ENCODE data around the gene MRPL38. TPM values are rescaled to one million over a fixed set of nuclear protein-coding genes. Genes with fewer than 3 reads are reported as not detected.

Gene MRPL38
- total RNA-seq, 1 experiment from 2014 or later: 146 TPM

DNA sequence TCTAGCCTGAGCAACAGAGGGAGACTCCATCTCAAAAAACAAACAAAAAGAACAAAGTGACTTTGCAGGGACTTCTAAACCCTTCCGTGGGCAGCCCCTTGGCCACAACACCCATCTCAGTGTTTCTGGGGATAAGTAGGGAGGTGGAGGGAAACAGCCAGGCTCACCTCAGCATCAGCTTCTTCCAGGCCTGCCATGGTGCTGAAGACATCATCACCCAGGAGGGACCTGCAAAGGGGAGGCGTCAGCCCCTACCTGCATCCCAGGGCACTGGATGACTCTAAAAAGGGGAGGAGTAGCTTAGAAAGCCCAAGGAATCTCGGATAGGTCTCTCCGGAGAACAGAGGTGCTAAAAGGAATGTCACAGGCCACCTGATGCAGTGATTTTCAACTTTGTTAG lies 26.4 kb upstream of the MRPL38 start:
- Mint-ChIP-seq H3K4me1 (no peaks in the 10 kb centered on the region), H3K4me3 (no peak overlapping the region), H3K36me3 (no peaks in the 10 kb centered on the region; the same call in 1 of the 2 replicates), H3K27me3 (ENCODE audit: low read depth) (no peaks in the 10 kb centered on the region), H3K9me3 (no peaks in the 10 kb centered on the region), H3K27ac (peak overlapping the region; percentile 57; the same call in 1 of the 2 replicates)
- DNase-seq (ENCODE audit: low spot score): no peak
- TF ChIP-seq ESRRA (CRISPR knock-in tag; IDR thresholded peaks at IDR 0.05; ENCODE audit: borderline replicate concordance) (no peak), NR2C2 (CRISPR knock-in tag; IDR thresholded peaks at IDR 0.05) (no peak), SMAD4 (CRISPR knock-in tag; IDR thresholded peaks at IDR 0.05) (no peak), ZNF263 (CRISPR knock-in tag; IDR thresholded peaks at IDR 0.05; ENCODE audit: low read depth) (no peak), GABPB1 (CRISPR knock-in tag; IDR thresholded peaks at IDR 0.05) (no peak), NR1H2 (CRISPR knock-in tag; IDR thresholded peaks at IDR 0.05) (no peak), FOXJ3 (CRISPR knock-in tag; IDR thresholded peaks at IDR 0.05; ENCODE audit: borderline replicate concordance) (no peak), ZNF317 (CRISPR knock-in tag; IDR thresholded peaks at IDR 0.05; ENCODE audit: borderline replicate concordance, low read depth) (no peak)
- TF ChIP-seq, protein P1, sequence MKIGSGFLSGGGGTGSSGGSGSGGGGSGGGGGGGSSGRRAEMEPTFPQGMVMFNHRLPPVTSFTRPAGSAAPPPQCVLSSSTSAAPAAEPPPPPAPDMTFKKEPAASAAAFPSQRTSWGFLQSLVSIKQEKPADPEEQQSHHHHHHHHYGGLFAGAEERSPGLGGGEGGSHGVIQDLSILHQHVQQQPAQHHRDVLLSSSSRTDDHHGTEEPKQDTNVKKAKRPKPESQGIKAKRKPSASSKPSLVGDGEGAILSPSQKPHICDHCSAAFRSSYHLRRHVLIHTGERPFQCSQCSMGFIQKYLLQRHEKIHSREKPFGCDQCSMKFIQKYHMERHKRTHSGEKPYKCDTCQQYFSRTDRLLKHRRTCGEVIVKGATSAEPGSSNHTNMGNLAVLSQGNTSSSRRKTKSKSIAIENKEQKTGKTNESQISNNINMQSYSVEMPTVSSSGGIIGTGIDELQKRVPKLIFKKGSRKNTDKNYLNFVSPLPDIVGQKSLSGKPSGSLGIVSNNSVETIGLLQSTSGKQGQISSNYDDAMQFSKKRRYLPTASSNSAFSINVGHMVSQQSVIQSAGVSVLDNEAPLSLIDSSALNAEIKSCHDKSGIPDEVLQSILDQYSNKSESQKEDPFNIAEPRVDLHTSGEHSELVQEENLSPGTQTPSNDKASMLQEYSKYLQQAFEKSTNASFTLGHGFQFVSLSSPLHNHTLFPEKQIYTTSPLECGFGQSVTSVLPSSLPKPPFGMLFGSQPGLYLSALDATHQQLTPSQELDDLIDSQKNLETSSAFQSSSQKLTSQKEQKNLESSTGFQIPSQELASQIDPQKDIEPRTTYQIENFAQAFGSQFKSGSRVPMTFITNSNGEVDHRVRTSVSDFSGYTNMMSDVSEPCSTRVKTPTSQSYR (CRISPR knock-in tag; IDR thresholded peaks at IDR 0.05): no peak
- TF ChIP-seq, protein P2, sequence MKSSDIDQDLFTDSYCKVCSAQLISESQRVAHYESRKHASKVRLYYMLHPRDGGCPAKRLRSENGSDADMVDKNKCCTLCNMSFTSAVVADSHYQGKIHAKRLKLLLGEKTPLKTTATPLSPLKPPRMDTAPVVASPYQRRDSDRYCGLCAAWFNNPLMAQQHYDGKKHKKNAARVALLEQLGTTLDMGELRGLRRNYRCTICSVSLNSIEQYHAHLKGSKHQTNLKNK (CRISPR knock-in tag; IDR thresholded peaks at IDR 0.05): no peak
- TF ChIP-seq, protein P3, sequence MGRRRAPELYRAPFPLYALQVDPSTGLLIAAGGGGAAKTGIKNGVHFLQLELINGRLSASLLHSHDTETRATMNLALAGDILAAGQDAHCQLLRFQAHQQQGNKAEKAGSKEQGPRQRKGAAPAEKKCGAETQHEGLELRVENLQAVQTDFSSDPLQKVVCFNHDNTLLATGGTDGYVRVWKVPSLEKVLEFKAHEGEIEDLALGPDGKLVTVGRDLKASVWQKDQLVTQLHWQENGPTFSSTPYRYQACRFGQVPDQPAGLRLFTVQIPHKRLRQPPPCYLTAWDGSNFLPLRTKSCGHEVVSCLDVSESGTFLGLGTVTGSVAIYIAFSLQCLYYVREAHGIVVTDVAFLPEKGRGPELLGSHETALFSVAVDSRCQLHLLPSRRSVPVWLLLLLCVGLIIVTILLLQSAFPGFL (CRISPR knock-in tag; IDR thresholded peaks at IDR 0.05; ENCODE audit: borderline replicate concordance): no peak
- TF ChIP-seq, protein P4, sequence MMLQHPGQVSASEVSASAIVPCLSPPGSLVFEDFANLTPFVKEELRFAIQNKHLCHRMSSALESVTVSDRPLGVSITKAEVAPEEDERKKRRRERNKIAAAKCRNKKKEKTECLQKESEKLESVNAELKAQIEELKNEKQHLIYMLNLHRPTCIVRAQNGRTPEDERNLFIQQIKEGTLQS (CRISPR knock-in tag; conservative IDR thresholded peaks at IDR 0.05): no peak
- TF ChIP-seq, protein P5, sequence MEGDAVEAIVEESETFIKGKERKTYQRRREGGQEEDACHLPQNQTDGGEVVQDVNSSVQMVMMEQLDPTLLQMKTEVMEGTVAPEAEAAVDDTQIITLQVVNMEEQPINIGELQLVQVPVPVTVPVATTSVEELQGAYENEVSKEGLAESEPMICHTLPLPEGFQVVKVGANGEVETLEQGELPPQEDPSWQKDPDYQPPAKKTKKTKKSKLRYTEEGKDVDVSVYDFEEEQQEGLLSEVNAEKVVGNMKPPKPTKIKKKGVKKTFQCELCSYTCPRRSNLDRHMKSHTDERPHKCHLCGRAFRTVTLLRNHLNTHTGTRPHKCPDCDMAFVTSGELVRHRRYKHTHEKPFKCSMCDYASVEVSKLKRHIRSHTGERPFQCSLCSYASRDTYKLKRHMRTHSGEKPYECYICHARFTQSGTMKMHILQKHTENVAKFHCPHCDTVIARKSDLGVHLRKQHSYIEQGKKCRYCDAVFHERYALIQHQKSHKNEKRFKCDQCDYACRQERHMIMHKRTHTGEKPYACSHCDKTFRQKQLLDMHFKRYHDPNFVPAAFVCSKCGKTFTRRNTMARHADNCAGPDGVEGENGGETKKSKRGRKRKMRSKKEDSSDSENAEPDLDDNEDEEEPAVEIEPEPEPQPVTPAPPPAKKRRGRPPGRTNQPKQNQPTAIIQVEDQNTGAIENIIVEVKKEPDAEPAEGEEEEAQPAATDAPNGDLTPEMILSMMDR (IDR thresholded peaks at IDR 0.05): no peak
- TF ChIP-seq, protein P6, sequence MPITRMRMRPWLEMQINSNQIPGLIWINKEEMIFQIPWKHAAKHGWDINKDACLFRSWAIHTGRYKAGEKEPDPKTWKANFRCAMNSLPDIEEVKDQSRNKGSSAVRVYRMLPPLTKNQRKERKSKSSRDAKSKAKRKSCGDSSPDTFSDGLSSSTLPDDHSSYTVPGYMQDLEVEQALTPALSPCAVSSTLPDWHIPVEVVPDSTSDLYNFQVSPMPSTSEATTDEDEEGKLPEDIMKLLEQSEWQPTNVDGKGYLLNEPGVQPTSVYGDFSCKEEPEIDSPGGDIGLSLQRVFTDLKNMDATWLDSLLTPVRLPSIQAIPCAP (CRISPR knock-in tag; IDR thresholded peaks at IDR 0.05): no peak
- TF ChIP-seq, protein P7, sequence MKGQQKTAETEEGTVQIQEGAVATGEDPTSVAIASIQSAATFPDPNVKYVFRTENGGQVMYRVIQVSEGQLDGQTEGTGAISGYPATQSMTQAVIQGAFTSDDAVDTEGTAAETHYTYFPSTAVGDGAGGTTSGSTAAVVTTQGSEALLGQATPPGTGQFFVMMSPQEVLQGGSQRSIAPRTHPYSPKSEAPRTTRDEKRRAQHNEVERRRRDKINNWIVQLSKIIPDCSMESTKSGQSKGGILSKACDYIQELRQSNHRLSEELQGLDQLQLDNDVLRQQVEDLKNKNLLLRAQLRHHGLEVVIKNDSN (CRISPR knock-in tag; IDR thresholded peaks at IDR 0.05): no peak
- TF ChIP-seq, protein P8, sequence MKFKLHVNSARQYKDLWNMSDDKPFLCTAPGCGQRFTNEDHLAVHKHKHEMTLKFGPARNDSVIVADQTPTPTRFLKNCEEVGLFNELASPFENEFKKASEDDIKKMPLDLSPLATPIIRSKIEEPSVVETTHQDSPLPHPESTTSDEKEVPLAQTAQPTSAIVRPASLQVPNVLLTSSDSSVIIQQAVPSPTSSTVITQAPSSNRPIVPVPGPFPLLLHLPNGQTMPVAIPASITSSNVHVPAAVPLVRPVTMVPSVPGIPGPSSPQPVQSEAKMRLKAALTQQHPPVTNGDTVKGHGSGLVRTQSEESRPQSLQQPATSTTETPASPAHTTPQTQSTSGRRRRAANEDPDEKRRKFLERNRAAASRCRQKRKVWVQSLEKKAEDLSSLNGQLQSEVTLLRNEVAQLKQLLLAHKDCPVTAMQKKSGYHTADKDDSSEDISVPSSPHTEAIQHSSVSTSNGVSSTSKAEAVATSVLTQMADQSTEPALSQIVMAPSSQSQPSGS (CRISPR knock-in tag; IDR thresholded peaks at IDR 0.05; ENCODE audit: borderline replicate concordance, low read depth): no peak
- TF ChIP-seq, protein P9, sequence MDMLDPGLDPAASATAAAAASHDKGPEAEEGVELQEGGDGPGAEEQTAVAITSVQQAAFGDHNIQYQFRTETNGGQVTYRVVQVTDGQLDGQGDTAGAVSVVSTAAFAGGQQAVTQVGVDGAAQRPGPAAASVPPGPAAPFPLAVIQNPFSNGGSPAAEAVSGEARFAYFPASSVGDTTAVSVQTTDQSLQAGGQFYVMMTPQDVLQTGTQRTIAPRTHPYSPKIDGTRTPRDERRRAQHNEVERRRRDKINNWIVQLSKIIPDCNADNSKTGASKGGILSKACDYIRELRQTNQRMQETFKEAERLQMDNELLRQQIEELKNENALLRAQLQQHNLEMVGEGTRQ (CRISPR knock-in tag; IDR thresholded peaks at IDR 0.05): no peak
- POLR2A ChIA-PET: interaction anchor here (0.5 kb wide), 1 partner anchor 180 kb away, joined by 4 read pairs; no protein-coding TSS in a partner anchor
- no peak for ATAC-seq
- CTCF ChIA-PET: interaction anchor here (0.7 kb wide), 1 partner anchor 190 kb away, joined by 4 read pairs; no protein-coding TSS in a partner anchor
